ENCODE results near the gene ATP23.

ATP23 gene

DNA sequence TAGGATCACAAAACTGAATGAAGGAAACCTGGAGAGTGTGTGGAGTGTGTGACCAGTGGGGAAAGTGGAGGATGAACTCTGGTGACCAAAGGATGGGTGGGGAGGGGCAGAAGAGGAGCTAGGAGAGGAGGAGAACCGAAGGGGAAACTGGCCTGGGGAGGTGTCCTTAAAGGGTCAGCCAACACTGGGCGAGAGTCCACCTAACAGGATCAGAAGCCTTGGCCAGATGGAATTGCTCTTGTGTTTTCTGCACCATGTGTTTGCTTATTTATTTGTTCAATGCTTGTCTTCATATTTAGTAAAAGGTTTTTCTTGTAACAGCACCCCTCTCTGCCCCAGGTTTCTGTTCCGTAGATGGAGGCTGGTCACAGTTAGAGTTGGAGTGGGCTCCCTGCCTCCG, 34.5 kb upstream of the ATP23 start:
- ChIA-PET POLR2A (interaction anchor here (0.5 kb wide), 1 partner anchor 60 kb away, joined by 3 read pairs; the partner anchor contains the start of gene CTDSP2), CTCF (interaction anchor here (0.9 to 20.0 kb wide), 13 partner anchors 9 to 181 kb away, joined by 3 to 484 read pairs (median 6); partner anchors contain the start of genes AVIL, CTDSP2 and TSFM)
- no peak for DNase-seq (ENCODE audit: low read depth, low spot score)
- no peak overlapping the region for H3K4me3 ChIP-seq (ENCODE audit: low read depth, low read length)
- no peak for TF ChIP-seq CTCF (IDR thresholded peaks at IDR 0.05; ENCODE audit: insufficient read depth, low read length, missing control alignments)

DNA sequence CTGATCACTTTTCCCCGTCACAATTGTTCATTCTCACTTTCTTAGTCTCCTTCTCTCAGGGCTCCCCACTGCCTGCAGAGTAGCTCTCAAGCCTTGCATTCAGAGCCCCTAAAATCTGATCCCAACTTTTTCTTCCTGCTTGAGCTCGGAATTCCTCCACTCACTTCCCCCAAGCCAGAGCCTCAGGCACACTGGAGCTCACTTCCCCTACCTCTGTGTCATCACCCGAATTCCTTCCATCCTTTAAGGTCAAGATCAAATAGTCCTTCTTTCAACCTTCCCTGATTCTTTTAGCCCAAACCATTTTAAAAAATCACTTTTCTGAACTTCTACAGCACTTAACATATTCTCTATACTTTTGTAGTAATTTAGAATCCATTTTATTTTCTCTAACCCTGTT, 34.1 kb upstream of the ATP23 start:
- DNase-seq (ENCODE audit: low read depth, low spot score) = no peak
- no peak for TF ChIP-seq CTCF (IDR thresholded peaks at IDR 0.05; ENCODE audit: insufficient read depth, low read length, missing control alignments)
- no peak overlapping the region for H3K4me3 ChIP-seq (ENCODE audit: low read depth, low read length)
- ChIA-PET CTCF (interaction anchor here (0.7 to 20.0 kb wide), 14 partner anchors 8 to 181 kb away, joined by 3 to 484 read pairs (median 6); partner anchors contain the start of genes AVIL, CTDSP2 and TSFM), POLR2A (interaction anchor here (0.5 kb wide), 1 partner anchor 61 kb away, joined by 3 read pairs; the partner anchor contains the start of gene CTDSP2)

DNA sequence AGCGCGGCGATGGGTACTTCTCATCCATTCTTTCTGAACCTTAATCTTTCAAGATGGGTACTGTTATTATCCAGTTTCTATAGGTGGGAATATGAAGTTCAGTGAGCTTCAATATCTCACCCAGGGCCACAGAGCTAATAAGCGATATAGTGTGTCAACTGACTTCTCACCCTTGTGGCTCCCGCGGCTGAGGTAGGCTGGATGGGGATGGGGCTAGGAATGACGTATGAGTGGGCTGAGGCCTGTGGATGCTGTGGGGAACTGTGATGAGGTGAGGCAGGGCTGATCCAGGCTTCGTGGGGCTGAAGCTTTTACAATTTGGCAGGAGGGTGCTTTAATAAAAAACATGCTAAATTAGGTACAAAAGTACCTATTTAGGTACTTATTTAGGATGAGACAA, 32.9 kb upstream of the ATP23 start:
- no peak overlapping the region for H3K4me3 ChIP-seq (ENCODE audit: low read depth, low read length)
- no peak for TF ChIP-seq CTCF (IDR thresholded peaks at IDR 0.05; ENCODE audit: insufficient read depth, low read length, missing control alignments)
- ChIA-PET POLR2A (no interaction called here), CTCF (interaction anchor here (0.7 to 20.0 kb wide), 7 partner anchors 12 to 152 kb away, joined by 3 to 484 read pairs (median 10); partner anchors contain the start of genes AVIL, CTDSP2 and TSFM)
- DNase-seq (ENCODE audit: low read depth, low spot score) = no peak

DNA sequence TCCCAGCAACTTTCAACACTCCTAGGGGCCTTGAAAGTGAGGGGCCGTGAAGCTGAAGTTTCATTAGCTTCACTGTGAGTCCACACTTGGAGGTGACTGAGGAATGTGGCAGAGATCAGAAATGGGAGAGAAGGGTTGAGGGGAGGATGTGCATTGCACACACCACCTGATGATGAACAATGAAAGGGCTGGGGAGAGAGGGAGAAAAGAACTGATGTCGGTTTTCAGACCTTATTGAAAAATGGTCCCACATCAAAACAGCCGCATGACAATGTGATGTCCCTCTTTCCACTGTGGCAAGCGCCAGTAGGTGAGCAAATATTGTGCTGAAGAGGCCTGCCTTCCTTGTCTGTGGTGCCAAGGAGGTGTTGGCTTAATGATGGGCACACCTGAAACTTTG, 32.3 kb upstream of the ATP23 start:
- no peak for DNase-seq (ENCODE audit: low read depth, low spot score)
- POLR2A ChIA-PET = no interaction called here
- H3K4me3 ChIP-seq (ENCODE audit: low read depth, low read length) = no peak overlapping the region
- CTCF ChIA-PET = interaction anchor here (0.7 to 20.0 kb wide), 6 partner anchors 15 to 153 kb away, joined by 3 to 484 read pairs (median 10); partner anchors contain the start of genes AVIL, CTDSP2 and TSFM
- no peak for TF ChIP-seq CTCF (IDR thresholded peaks at IDR 0.05; ENCODE audit: insufficient read depth, low read length, missing control alignments)

DNA sequence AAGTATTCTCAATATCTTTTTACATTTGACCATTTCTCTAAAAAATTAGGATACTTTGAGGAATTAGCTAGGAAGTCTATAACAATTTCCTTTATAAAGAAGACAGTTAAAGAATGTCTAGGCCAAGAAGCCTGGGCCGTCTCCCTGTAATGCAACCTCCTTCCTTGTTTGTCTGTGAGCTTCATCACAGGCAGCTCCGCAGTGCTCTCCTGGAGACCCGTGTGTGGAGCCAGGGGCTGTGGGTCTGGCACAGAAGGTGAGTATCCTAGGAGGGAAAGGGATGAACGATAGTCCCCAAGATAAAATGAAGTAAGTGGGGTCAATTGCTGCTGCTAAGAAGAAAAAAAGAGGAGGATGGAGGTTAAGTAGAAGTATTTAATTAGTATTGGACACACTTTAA, 31.8 kb upstream of the ATP23 start:
- CTCF ChIA-PET = interaction anchor here (3.2 to 20.0 kb wide), 3 partner anchors 69 to 127 kb away, joined by 10 to 484 read pairs (median 478); partner anchors contain the start of genes AVIL, CTDSP2 and TSFM
- H3K4me3 ChIP-seq (ENCODE audit: low read depth, low read length) = no peak overlapping the region
- TF ChIP-seq CTCF (IDR thresholded peaks at IDR 0.05; ENCODE audit: insufficient read depth, low read length, missing control alignments) = no peak
- POLR2A ChIA-PET = no interaction called here
- no peak for DNase-seq (ENCODE audit: low read depth, low spot score)

DNA sequence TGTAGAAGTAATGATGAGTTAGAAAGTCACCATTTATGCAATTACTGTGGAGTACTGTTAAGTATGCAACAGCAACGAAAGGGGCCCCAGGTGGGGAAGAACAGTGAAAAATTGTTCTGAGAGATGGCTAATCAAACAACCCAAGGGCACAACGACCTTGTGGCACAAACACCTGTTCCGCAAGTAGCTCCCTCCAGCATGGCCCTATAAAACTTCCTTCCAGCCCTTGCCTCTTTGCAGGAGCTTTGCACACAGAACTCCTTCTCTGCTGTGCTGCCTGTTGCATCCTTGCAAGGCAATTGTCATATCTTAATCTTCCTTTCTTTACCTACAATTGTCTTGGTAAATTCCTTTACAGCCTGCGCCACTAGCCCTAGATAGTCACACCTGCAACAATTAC, 23.2 kb upstream of the ATP23 start:
- DNase-seq (ENCODE audit: low read depth, low spot score) = no peak
- POLR2A ChIA-PET = no interaction called here
- TF ChIP-seq CTCF (IDR thresholded peaks at IDR 0.05; ENCODE audit: insufficient read depth, low read length, missing control alignments) = no peak
- CTCF ChIA-PET = interaction anchor here (1.0 to 1.1 kb wide), 2 partner anchors 9 to 13 kb away, joined by 3 to 5 read pairs; no protein-coding TSS in a partner anchor
- no peak overlapping the region for H3K4me3 ChIP-seq (ENCODE audit: low read depth, low read length)

All from AG04449 (cell line).